EH (cell line): ENCODE measurements around the gene IFI44.

Experiments
- DNase-seq: peaks from one replicate; pipeline ENCODE4 v3.0.0-alpha.2; 2015; ENCODE audit warnings: low read depth

Gene IFI44, protein sequence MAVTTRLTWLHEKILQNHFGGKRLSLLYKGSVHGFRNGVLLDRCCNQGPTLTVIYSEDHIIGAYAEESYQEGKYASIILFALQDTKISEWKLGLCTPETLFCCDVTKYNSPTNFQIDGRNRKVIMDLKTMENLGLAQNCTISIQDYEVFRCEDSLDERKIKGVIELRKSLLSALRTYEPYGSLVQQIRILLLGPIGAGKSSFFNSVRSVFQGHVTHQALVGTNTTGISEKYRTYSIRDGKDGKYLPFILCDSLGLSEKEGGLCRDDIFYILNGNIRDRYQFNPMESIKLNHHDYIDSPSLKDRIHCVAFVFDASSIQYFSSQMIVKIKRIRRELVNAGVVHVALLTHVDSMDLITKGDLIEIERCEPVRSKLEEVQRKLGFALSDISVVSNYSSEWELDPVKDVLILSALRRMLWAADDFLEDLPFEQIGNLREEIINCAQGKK

GRCh38 chr1:78649628-78650027 is at the start of gene IFI44:
IFI44 (plus strand) TSS chr1:78649831; CDS start chr1:78650196, 365 bp downstream.
- peak; percentile 83 for DNase-seq

DNA sequence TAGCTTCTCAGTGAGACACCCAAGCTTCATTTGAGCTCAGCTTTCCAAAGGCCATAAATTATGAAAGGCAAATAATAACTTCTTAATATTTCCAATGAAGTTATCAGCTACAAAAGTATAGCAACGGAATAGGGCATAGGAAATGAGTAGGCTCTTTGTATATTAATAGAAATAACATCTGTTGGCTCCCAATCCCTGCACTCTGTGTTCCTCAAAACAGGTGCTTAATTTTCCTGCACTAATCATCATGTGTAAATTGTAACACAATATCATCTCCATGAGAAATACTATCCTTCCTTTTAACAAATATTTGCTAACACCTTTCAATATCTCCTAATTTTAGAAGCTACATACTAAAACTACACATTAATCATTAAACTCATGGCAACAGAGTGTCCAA is 48.6 kb upstream of the IFI44 start:
- no peak for DNase-seq

DNA sequence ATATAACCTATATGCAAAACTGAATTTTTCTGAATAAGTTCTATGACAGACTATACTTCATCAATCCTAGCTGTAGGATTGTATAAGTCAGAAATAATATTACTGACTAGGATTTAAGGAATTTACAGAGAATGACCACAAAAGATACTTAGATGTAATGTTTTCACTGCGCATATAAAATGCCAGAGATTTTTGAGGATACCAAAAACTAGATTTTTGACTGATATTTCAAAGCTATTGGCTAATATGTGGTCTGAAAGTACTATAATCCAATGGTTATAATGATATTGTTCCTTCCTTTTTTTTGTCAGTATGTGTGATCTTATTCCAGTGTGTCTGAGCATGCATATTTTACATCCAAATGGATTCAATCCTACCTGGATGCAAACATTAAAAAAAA is 46.4 kb upstream of the IFI44 start:
- DNase-seq, result peak; percentile 46

DNA sequence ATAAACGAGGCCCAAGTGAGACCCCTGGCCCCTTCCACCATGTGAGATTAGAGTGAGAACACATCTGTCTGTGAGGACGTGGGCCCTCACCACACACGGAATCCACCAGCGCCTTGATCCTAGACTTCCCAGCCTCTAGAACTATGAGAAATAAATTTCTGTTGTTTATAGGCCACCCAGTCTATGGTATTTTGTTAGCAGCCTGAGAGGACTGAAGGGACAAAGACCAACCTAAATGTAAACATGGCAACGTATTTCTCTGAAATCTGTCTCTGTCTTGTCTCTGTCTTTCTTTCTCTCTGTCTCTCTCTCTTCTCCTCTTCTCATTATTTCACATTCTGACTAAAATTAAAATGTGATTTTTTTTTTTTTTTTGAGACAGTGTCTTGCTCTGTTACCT is 45.0 kb upstream of the IFI44 start:
- no peak for DNase-seq

- DNase-seq, result no peak
These were observed 43.4 kb upstream of the IFI44 start for GRCh38 chr1:78606274-78606673.

GRCh38 chr1:78607334-78607927 is 42.2 kb upstream of the IFI44 start:
- DNase-seq, result peak; percentile 45

DNA sequence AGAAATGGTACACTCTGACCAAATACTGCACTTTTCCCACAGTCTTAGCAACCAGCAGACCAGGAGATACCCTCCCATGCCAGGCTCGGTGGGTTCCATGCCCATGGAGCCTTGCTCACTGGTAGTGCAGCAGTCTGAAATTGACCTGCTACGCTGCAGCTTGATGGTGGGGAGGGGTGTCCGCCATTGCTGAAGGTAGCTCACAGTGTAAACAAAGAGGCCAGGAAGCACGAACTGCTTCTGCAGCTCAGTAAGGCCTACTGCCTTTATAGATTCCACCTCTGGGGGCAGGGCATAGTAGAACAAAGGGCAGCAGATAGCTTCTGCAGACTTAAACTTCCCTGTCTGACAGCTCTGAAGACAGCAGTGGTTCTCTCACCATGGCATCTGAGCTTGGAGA is 41.7 kb upstream of the IFI44 start:
- DNase-seq, result no peak

DNA sequence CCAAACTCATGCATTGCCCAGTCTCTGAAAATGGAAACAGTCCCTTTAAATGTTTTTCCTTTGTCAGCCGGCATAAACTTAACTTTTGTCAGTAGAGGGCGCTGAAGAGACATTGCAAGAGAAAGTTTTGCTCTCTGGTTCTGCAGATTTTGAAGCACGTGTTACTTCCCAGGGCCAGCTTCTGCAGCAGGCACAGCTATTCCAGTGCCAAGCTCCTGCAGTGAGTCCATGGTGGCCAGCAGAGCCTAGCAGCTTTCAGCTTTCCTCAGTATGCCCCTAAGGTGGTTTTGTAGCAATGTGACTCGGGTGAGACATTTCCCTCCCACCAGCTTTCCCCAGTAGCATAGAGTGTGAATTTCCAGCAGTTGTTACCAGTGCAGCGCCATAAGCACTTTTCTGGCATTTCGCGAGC is 32.0 kb upstream of the IFI44 start:
- DNase-seq, result peak; percentile 85

GRCh38 chr1:78619032-78619431 is 30.6 kb upstream of the IFI44 start:
- DNase-seq, result no peak

- DNase-seq, result no peak
These were observed 30.2 kb upstream of the IFI44 start for GRCh38 chr1:78619446-78619802.

- DNase-seq, result peak; percentile 68
These were observed 29.6 kb upstream of the IFI44 start, which contains the start of gene IFI44L for GRCh38 chr1:78619803-78620579. IFI44L (plus strand) TSS chr1:78620448; CDS start chr1:78627916, 7,468 bp downstream.

- DNase-seq, result no peak
These were observed 29.0 kb upstream of the IFI44 start for GRCh38 chr1:78620666-78621065.

- no peak for DNase-seq
These were observed 27.1 kb upstream of the IFI44 start for GRCh38 chr1:78622548-78622947.

DNA sequence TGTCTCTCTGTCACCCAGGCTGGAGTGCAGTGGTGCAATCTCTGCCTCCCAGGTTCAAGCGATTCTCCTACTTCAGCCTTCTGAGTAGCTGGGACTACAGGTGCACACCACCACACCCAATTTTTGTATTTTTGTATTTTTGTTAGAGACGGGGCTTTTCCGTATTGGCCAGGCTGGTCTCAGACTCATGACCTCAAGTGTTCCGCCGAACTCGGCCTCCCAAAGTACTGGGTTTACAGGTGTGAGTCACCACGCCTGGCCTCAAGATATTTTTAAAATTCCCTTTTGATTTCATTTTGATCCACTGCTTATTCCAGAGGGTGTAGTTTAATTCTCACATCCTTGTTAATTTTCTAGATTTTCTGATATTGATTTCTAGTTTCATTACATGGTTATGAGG is 25.6 kb upstream of the IFI44 start:
- no peak for DNase-seq

GRCh38 chr1:78627321-78627720 is 22.3 kb upstream of the IFI44 start:
- peak; percentile 49 for DNase-seq

- DNase-seq, result no peak
These were observed 19.0 kb upstream of the IFI44 start for GRCh38 chr1:78630600-78630999.

GRCh38 chr1:78633209-78633608 is 16.4 kb upstream of the IFI44 start:
- DNase-seq, result no peak

GRCh38 chr1:78640462-78640861 is 9.2 kb upstream of the IFI44 start:
- no peak for DNase-seq

DNA sequence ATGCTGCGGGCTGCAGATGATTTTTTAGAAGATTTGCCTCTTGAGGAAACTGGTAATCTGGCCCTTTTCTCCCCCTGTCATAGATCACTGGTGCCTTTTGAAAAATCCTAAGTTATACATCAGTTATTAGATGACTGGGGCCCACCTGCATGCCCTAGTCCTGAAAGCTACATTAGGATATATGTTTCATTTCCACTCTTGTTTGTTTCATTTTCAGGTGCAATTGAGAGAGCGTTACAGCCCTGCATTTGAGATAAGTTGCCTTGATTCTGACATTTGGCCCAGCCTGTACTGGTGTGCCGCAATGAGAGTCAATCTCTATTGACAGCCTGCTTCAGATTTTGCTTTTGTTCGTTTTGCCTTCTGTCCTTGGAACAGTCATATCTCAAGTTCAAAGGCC is 8.1 kb upstream of the IFI44 start:
- no peak for DNase-seq

DNA sequence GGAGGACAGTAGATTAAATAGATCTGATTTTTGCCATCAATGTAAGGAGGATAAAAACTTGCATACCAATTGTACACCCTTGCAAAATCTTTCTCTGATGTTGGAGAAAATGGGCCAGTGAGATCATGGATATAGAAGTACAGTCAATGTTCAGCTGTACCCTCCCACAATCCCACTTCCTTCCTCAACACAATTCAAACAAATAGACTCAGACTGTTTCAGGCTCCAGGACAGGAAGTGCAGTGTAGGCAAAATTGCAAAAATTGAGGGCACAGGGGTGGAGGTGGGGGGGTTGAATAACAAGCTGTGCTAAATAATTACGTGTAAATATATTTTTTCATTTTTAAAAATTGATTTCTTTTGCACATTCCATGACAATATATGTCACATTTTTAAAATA is 3.9 kb upstream of the IFI44 start:
- no peak for DNase-seq

GRCh38 chr1:78647238-78647637 is 2.4 kb upstream of the IFI44 start:
- no peak for DNase-seq

DNA sequence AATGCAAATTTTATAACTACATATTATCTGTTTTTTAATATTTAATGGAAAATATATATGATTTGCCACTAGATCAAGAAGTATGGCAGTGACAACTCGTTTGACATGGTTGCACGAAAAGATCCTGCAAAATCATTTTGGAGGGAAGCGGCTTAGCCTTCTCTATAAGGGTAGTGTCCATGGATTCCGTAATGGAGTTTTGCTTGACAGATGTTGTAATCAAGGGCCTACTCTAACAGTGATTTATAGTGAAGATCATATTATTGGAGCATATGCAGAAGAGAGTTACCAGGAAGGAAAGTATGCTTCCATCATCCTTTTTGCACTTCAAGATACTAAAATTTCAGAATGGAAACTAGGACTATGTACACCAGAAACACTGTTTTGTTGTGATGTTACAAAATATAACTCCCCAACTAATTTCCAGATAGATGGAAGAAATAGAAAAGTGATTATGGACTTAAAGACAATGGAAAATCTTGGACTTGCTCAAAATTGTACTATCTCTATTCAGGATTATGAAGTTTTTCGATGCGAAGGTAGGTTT is 556 bp downstream of the IFI44 start:
- peak; percentile 20 for DNase-seq

DNA sequence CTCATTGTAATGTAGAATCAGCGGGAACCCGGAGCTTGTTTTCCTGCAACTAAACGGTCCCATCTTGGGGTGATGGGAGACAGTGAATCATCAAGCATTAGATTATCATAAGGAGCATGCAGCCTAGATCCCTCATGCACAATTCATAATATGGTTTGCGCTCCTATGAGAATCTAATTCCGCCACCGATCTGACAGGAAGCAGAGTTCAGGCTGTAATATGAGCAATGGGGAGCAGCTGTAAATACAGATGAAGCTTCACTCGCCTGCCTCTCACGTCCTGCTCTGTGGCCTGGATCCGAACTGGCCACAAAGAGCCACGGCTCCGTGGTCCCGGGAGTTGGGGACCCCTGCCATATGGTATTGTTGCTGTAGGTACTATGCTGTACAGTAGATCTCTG is 1.6 kb downstream of the IFI44 start:
- peak; percentile 77 for DNase-seq
